ENCODE results near the gene B3GALT5. TPM values are rescaled to one million over a fixed set of nuclear protein-coding genes. Genes with fewer than 3 reads are reported as not detected.

B3GALT5 gene
- total RNA-seq, 2 donors from 2014 or later, result 2.5 to 6.1 TPM

DNA sequence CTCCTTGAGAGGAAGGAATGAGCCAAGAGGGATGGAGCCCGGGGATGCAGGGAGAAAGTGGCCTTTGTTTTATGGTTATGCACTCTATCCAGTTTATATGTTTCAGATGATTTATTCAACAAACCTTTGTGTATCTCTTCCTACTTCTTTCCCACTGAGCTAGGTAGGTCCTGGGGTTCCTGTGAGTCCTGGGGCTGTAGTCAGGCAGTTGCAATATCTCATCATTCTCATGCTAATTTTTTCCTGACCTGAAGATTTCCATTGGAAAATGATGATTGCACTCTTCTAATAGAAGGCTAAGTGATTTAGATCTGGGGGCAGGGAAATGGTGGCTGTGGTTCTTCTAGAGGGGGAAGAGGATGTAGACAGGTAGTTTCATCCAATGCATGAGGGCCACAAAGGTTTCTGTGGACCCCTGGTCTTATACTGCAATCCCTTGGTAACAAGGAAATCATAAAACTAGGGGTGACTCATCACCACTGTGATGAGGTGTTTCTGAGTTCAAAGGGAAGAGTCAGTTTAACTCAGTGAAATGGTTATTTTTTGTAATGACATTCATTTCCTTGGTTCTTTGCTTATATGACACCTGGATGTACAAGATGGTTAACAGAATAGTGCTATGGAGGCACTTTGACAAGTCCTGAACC, 20.2 kb downstream of the B3GALT5 start:
- peaks cover 25% of the 10 kb centered on the region for H3K4me1 Mint-ChIP-seq
- H3K9me3 ChIP-seq (ENCODE audit: control insufficient read depth, low read length), result no peaks in the 10 kb centered on the region

DNA sequence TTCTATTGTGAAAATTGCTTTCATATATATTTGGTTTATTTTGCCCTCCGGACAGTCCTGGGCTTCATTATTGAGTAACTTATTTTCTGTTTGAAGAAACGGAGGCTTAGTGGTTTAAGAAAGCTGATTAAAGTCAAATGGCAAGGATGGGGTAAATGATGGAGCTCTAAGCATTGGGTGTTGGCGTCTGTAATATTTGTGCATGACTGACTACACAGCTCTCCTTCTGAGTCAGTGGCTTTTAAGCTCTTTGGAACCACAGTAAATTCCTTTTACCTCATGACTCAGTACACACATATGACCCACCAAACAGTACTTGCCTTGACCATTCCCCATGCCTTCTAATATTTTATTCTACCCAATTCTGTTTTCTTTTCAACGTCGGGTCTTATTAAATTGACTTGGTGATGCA, 21.0 kb downstream of the B3GALT5 start:
- Histone ChIP-seq H3K9ac (ENCODE audit: extremely low read depth, low read length, poor library complexity, severe bottlenecking) (no peak overlapping the region), H3K9me3 (ENCODE audit: control insufficient read depth, low read length) (no peaks in the 10 kb centered on the region), H3K4me1 (ENCODE audit: control insufficient read depth, insufficient read depth, low read length) (peaks cover 23% of the 10 kb centered on the region), H3K36me3 (ENCODE audit: control insufficient read depth, insufficient read depth, low read length) (no peaks in the 10 kb centered on the region), H3K27ac (ENCODE audit: low read depth, low read length) (no peak overlapping the region), H3K27me3 (ENCODE audit: control insufficient read depth, insufficient read depth, low read length, poor library complexity, severe bottlenecking) (no peaks in the 10 kb centered on the region), H3K4me3 (ENCODE audit: low read length) (no peak overlapping the region)
- DNase-seq, result no peak
- H3K4me3 Mint-ChIP-seq, result no peak overlapping the region
- H3K36me3 Mint-ChIP-seq (ENCODE audit: low read depth), result peaks cover 4% of the 10 kb centered on the region
- H3K27me3 Mint-ChIP-seq (ENCODE audit: insufficient read depth), result peaks cover 2% of the 10 kb centered on the region
- TF ChIP-seq, protein P1, sequence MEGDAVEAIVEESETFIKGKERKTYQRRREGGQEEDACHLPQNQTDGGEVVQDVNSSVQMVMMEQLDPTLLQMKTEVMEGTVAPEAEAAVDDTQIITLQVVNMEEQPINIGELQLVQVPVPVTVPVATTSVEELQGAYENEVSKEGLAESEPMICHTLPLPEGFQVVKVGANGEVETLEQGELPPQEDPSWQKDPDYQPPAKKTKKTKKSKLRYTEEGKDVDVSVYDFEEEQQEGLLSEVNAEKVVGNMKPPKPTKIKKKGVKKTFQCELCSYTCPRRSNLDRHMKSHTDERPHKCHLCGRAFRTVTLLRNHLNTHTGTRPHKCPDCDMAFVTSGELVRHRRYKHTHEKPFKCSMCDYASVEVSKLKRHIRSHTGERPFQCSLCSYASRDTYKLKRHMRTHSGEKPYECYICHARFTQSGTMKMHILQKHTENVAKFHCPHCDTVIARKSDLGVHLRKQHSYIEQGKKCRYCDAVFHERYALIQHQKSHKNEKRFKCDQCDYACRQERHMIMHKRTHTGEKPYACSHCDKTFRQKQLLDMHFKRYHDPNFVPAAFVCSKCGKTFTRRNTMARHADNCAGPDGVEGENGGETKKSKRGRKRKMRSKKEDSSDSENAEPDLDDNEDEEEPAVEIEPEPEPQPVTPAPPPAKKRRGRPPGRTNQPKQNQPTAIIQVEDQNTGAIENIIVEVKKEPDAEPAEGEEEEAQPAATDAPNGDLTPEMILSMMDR (conservative IDR thresholded peaks at IDR 0.05), result no peak
- H3K9me3 Mint-ChIP-seq, result no peaks in the 10 kb centered on the region
- WGBS, 2 experiments (ENCODE audit: insufficient coverage in 1 of 2, insufficient read length in 1 of 2), result 96 to 100% methylated on average over 3 to 5 of the region's 5 CpGs
- H3K4me1 Mint-ChIP-seq, result peaks cover 34% of the 10 kb centered on the region
- H3K27ac Mint-ChIP-seq, result no peak overlapping the region

More for the DNA sequence above, 20.2 kb downstream of the B3GALT5 start:
- Mint-ChIP-seq H3K27me3 (ENCODE audit: insufficient read depth) (peaks cover 2% of the 10 kb centered on the region), H3K27ac (no peak overlapping the region), H3K4me3 (no peak overlapping the region), H3K9me3 (no peaks in the 10 kb centered on the region), H3K36me3 (ENCODE audit: low read depth) (peaks cover 7% of the 10 kb centered on the region)
- Histone ChIP-seq H3K4me3 (ENCODE audit: low read length) (no peak overlapping the region), H3K27ac (ENCODE audit: low read depth, low read length) (no peak overlapping the region), H3K9ac (ENCODE audit: extremely low read depth, low read length, poor library complexity, severe bottlenecking) (no peak overlapping the region), H3K27me3 (ENCODE audit: control insufficient read depth, insufficient read depth, low read length, poor library complexity, severe bottlenecking) (no peaks in the 10 kb centered on the region), H3K36me3 (ENCODE audit: control insufficient read depth, insufficient read depth, low read length) (no peaks in the 10 kb centered on the region), H3K4me1 (ENCODE audit: control insufficient read depth, insufficient read depth, low read length) (peaks cover 15% of the 10 kb centered on the region)
- no peak for DNase-seq
- TF ChIP-seq, protein P1 (conservative IDR thresholded peaks at IDR 0.05), result no peak
- WGBS, 2 experiments (ENCODE audit: insufficient coverage in 1 of 2, insufficient read length in 1 of 2), result 88% methylated on average over 1 of the region's 1 CpG; no CpG with 5 or more reads in 1 of the 2 experiments

DNA sequence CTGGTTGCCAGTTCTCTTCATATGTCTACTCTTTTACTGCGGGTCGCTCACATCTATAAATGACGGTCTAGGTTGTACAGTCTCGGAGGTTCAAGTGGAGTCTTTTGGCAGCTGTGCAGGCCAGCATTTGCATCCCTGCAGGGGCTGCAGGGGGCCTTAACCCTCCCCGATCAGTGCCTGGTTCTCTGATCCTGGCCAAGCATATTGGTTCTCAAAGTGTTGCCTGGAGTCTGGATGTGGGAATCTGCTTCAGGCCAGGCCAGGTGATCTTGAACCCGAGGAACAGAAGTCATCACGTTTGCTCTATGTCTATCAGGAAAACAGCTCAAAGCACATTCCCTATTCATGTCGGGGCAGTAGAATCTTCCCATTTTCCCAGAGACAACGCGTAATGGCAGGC, 21.8 kb downstream of the B3GALT5 start:
- peaks cover 36% of the 10 kb centered on the region for H3K4me1 Mint-ChIP-seq

More for the DNA sequence above, 21.8 kb downstream of the B3GALT5 start:
- Histone ChIP-seq H3K9me3 (ENCODE audit: control insufficient read depth, low read length) (no peaks in the 10 kb centered on the region), H3K4me3 (ENCODE audit: low read length) (no peak overlapping the region), H3K27ac (ENCODE audit: low read depth, low read length) (no peak overlapping the region), H3K27me3 (ENCODE audit: control insufficient read depth, insufficient read depth, low read length, poor library complexity, severe bottlenecking) (no peaks in the 10 kb centered on the region), H3K4me1 (ENCODE audit: control insufficient read depth, insufficient read depth, low read length) (peaks cover 25% of the 10 kb centered on the region), H3K9ac (ENCODE audit: extremely low read depth, low read length, poor library complexity, severe bottlenecking) (no peak overlapping the region), H3K36me3 (ENCODE audit: control insufficient read depth, insufficient read depth, low read length) (no peaks in the 10 kb centered on the region)
- TF ChIP-seq, protein P1 (conservative IDR thresholded peaks at IDR 0.05), result no peak
- no peak for DNase-seq
- peaks cover 4% of the 10 kb centered on the region for H3K36me3 Mint-ChIP-seq (ENCODE audit: low read depth)
- H3K27ac Mint-ChIP-seq, result no peak overlapping the region
- H3K9me3 Mint-ChIP-seq, result no peaks in the 10 kb centered on the region
- no peak overlapping the region for H3K4me3 Mint-ChIP-seq
- peaks cover 2% of the 10 kb centered on the region for H3K27me3 Mint-ChIP-seq (ENCODE audit: insufficient read depth)
- WGBS, 2 experiments (ENCODE audit: insufficient coverage in 1 of 2, insufficient read length in 1 of 2), result 93 to 100% methylated on average over 7 to 10 of the region's 10 CpGs

All from endodermal cell (in vitro differentiated cells).